NOMO-1 treated with DMSO at 0.1 percent for 48 hours (cell line): ENCODE results near the gene LINS1.

Source experiments
- DNase-seq: peaks from one replicate; lab custom pipeline; 2025; ENCODE audit not compliant: unreplicated experiment; lab: John Stamatoyannopoulos, UW

LINS1 gene

DNA sequence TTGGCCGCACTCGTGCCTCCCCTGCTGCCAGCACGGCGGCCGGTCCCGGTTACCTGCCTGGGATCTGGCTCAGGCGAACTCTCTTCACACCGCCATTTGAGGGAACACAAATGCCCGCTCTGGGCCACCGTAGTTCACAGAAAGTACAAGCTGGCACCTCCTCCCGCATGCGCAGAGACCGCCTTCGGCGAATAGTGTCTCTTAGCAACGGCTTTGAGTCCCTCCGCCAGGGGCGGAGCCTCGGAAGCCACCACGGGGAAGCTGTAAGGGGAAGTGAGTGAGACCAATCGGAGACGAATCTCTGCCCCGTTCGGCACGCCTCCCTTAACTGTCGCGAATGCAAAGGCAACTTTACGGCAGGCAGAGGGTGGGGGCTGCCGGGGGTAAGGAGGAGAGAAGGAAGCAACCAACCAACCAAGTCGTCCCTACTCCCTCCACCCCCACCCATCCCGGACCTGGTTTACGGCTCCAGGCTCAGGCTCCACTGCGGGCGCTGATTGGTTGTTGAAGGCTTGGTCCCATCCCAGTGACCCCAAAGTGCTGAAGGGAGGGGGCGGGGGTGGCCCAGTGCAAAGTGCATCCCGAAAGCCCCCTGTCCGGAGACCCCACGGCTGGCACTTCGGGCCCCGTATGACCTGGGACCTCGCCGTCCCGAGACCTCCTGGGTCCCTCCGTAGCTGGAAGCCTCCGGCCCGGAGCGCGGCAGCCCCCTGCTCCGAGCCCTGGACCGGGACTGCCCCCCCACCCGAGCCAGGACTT, at the start of gene LINS1, which contains the start of gene ASB7:
Gene LINS1 (minus strand): TSS at position 121 of the 759 bp plus-strand sequence. CDS start 21,342 bp downstream, outside the sequence.
Gene ASB7 (plus strand): TSS at position 526 of the 759 bp plus-strand sequence. CDS start 9,628 bp downstream, outside the sequence.
- DNase-seq = peak; percentile 100

- no peak for DNase-seq
Observed at GRCh38 chr15:100651253-100651652, 49.3 kb upstream of the LINS1 start.

DNA sequence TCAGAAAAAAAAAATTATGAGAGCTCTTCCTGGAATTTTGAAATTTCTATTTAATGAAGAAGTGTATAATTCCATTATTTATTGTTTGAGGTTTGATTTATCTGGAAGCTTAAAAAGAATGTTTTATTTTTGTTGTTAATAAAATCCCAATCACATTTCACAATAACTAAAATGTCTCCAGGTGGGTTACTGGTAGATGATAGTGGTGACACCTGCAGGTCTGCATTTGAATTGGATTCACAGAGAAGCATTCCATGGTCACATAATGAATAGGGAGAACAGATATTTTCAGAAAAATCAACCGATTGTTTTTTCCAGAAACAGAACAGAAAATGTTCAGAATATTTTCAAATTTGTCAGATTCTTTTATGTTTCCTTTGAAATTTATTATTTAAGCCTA, 48.7 kb upstream of the LINS1 start:
- DNase-seq = no peak

GRCh38 chr15:100648951-100649350, 47.0 kb upstream of the LINS1 start:
- DNase-seq = no peak

DNA sequence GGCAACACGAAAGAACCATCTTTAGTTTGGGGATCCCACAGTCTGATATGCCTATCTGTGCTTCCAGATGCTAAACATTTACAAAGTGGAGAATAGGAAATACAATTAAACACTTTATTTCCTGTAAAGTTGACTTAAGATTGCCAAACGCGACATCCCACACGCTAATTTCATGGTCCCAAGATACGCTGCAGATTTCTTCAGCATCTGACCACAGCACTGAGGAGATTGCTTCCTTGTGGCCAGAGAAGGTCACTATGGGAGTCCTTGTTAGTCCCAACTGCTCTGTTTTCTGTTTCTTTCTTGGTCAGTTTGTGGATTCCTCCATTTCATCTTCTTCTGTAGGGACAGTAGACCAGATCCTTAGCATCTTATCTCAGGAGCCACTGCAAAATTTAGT, 43.7 kb upstream of the LINS1 start:
- DNase-seq = no peak

GRCh38 chr15:100642950-100643338, 41.0 kb upstream of the LINS1 start:
- DNase-seq = no peak

DNA sequence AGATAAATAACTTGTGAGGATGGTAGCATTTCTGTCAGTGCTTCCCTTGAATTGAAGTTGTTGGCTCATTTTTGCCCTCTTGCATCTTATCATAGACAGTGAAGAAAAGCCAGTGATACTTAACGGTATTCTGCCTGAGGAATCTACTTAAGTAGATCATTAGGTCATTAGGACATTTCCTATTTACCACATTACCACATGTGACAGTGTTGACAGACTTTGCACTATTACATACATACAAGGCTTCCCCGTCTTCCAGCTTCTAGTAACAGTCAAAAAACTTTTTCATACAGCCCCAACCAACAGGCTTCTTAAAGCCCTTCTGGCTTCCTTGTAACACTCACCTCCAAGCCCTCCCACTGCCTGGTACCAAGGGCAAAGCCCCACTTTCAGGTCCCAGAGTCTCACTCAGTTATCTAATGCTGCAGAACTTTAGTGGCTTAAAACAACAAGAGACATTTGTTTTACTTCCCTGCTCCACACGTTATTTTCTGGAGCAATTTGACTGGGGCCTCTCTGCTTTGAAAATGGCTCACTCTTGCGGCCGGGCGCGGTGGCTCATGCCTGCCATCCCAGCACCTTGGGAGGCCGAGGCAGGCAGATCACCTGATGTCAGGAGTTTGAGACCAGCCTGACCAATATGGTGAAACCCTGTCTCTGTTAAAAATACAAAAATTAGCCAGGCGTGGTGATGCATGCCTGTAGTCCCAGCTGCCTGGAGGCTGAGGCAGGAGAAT, 40.4 kb upstream of the LINS1 start:
- no peak for DNase-seq

GRCh38 chr15:100638177-100638730, 36.3 kb upstream of the LINS1 start:
- DNase-seq = no peak

GRCh38 chr15:100635406-100636071, 33.6 kb upstream of the LINS1 start:
- no peak for DNase-seq

DNA sequence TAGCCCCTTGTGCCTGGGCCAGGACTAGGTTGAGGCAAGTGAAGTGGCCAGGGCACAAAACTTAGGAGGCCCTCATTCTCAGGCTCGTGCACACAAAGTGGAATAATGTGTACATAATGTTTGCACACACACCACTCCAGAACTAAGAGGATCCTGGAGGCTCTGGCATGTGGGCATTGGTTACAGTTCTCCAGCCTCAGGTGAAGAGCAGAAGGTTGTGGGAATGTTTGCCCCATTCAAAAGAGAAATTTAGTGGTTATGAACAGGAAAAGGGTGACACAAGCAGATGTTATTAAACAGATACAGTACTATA, 31.7 kb upstream of the LINS1 start:
- DNase-seq = no peak

DNA sequence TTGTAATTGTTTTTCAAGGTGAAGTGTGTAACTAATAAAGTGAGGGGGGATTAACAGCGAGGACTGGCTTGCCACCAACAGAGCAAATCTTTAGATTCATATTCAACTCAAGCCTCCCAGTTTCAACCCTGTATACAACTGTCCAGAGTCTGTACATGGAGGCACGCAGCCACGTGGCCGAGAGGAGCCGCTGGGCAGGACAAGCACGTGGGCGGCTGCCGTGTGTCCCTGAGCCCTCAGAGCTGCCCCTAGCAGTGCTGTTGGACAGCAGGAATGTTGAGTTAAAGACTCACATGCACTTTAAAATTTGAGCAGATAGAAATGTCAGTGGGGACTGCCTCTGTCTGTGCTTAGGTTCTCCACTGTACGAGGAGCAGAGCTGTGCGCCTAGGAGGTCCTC, 29.8 kb upstream of the LINS1 start:
- no peak for DNase-seq

- DNase-seq = no peak
Observed at GRCh38 chr15:100628746-100629145, 26.8 kb upstream of the LINS1 start.

DNA sequence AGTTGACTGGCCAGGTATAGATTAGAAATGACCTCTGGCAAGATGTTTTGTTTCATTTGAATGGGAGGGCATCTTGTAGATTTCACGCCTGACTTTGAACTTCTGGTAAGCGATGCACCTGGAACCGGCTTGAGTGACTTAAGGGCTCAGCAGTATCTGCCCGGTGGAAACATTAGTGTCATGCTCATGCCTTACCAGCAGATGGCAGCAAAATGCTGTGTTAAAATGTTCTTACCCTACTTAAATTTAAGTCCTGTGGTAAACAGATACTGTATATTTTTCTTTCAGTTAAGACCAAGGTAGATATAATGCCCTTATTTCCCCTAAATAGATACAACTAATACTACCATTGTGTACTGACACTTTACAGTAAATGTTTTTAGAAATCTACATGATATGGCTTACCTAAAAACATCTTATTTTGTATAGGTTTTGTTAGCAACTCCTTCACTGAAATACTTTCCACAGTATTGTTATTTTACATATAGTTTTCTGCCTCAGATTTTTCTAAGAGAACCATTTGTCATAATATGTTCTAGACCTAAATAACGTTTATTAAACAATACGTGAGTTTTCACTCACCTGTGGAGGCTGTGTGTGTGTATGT, 25.9 kb upstream of the LINS1 start:
- DNase-seq = peak; percentile 65

DNA sequence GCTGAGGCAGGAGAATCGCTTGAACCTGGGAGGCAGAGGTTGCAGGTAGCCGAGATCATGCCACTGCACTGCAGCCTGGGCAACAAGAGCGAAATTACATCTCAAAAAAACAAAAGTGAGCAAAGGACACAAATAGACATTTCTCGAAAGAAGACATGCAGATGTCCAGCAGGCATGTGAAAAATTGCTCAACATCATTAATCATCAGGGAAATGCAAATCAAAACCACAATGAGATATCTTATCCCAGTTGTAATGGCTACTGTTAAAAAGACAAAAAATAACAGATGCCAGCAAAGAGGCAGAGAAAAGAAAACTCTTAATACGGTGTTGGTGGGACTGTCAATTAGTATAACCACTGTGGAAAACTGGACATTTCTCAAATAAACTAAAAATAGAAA, 21.3 kb upstream of the LINS1 start:
- no peak for DNase-seq

DNA sequence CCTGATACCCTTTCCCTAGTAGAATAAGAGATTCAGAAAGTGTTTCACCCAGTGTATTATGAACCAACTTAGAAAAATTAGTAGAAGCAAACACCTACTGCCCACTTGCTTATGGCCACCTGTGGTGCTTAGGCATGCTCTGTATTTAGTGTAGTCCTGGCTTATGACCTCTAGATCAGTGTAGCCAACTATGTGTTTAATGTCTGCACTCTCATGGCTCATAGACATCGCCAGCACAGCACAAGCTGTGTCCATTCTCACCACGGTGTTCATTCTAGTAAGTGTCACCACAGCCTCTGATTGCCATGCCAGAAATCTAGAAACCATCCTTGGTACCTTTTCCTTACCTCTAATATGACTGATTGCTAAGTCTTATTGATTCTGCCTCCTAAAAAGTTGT, 14.7 kb upstream of the LINS1 start:
- no peak for DNase-seq

GRCh38 chr15:100615801-100616200, 13.8 kb upstream of the LINS1 start:
- DNase-seq = no peak

DNA sequence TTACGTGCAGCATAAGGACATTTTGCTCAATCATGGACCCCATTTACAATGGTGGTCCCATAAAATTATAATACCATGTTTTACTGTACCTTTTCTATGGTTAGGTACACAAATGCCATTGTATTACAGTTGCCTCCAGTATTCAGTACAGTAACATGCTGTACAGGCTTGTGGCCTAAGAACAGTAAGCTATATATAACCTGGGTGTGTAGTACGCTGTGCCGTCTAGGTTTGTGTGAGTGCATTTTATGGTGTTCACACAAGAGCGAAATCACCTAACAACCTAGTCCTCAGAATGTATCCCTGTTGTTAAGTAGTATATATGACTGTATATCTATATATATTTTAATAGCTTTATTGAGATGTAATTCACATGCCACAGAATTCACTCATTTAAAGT, 12.9 kb upstream of the LINS1 start:
- DNase-seq = no peak

DNA sequence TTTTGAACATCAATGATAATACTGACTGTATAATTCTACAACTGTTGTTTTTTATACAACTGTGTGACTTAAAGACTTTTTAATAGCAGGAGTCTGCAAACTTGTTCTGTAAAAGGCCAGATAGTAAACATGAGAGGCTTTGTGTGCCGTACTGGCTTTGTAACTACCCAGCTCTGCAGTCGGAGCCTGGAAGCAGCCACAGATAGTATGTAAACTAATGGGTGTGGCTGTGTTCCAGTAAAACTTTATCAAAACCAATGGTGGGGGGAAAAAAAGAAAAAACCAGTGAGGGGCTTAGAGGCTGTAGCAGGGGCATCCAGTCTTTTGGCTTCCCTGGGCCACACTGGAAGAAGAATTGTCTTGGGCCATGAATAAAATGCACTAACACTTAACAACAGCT, 12.4 kb upstream of the LINS1 start:
- DNase-seq = no peak

- DNase-seq = no peak
Observed at GRCh38 chr15:100613208-100613607, 11.2 kb upstream of the LINS1 start.

GRCh38 chr15:100612539-100612938, 10.6 kb upstream of the LINS1 start:
- DNase-seq = peak; percentile 84

DNA sequence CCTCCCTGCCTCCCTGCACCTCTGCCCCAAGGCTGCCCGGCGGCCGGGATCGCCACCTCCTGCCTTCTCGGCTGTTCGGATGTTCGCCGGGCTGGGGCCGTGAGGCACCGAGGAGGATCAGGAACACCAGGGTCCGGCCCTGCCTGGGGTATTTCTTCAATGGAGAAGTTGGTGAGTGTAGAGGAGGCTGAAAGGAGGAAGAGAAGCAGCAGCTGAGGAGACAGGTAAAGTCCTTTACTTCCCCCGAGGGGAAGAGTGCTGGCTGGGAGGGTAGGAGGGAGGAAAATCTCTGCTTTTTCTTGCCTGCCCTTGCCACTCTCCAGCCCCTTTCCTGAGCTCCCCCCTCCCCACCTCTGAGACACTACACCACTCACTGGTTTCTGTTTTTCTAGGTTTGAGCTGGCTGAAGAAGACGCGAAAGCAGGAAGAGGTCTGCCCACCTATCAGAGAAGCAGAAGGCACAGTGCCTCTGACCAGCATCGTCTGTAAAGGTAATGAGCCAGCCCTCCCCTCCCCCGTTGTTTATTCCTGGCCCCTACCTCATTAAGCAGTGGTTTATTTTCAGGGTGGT, 924 bp upstream of the LINS1 start:
- peak; percentile 56 for DNase-seq
